Esophagus squamous epithelium (tissue), 5 donors: ENCODE measurements around the gene PPIP5K1. TPM values are rescaled to one million over a fixed set of nuclear protein-coding genes. Genes with fewer than 3 reads are reported as not detected.

Experiments
- DNase-seq: peaks from one replicate; lab custom pipeline; 2025; lab: John Stamatoyannopoulos, UW
- H3K27ac ChIP-seq, 4 donors: fragments of 200-600 bp; sonication (generic); one replicate each; pipeline ENCODE4 v1.5.1; 2016 to 2019; ENCODE audit warnings: mild to moderate bottlenecking in 1 of 4
- H3K27me3 ChIP-seq, 4 donors: fragments of 200-600 bp; sonication (generic); 1 replicate in 3 of 4; 2 replicates in 1 of 4; pipeline versions ENCODE4 v1.5.1 to v1.6.0; 2017 to 2021; ENCODE audit warnings: antibody characterized with exemption in 1 of 4
- H3K36me3 ChIP-seq, 3 donors: fragments of 200-600 bp; sonication (generic); one replicate each; pipeline ENCODE4 v1.5.1; 2016 to 2019
- H3K4me1 ChIP-seq, 3 donors: fragments of 200-600 bp; sonication (generic); one replicate each; pipeline ENCODE4 v1.5.1; 2017 to 2019
- H3K4me3 ChIP-seq, 4 donors: fragments of 200-600 bp; sonication (generic); 1 replicate in 3 of 4; 2 replicates in 1 of 4; pipeline ENCODE4 v1.5.1; 2016 to 2019; ENCODE audit warnings: mild to moderate bottlenecking in 2 of 4, moderate library complexity in 1 of 4
- H3K9me3 ChIP-seq, 3 donors: fragments of 200-600 bp; sonication (generic); one replicate each; pipeline ENCODE4 v1.5.1; 2016 to 2019
- CTCF ChIP-seq, 6 experiments: fragments of 450-650 bp in 4 of 6; fragments of 200-600 bp in 2 of 6; sonication (generic) in 2 of 6; IDR thresholded peaks; one replicate each; pipeline ENCODE4 v1.5.1; 2016 to 2019; ENCODE audit warnings: antibody characterized with exemption in 6 of 6, mild to moderate bottlenecking in 4 of 6, moderate library complexity in 4 of 6
- POLR2A ChIP-seq, 4 donors: fragments of 450-650 bp; IDR thresholded peaks; one replicate each; pipeline ENCODE4 v1.6.1; 2017; ENCODE audit warnings: antibody characterized with exemption in 4 of 4, mild to moderate bottlenecking in 4 of 4, moderate library complexity in 3 of 4
- WGBS, 2 donors: methylation state at CpG; one replicate each; pipeline ENCODE4 v1.1.5; 2018; 5-methylcytosine and 5-hydroxymethylcytosine counted together
- intact Hi-C: fragments of 100-400 bp; cut with DNase I; formaldehyde crosslinking; loops from one replicate; pipeline ENCODE4 v1.15.0; 2022
- small RNA-seq, 4 donors: library from RNA; depleted of rRNA; stranded (forward); fragments of <200 nt; gene quantifications; one replicate each; pipeline ENCODE3, GENCODE V24; 2016
- total RNA-seq, 4 donors: library from RNA; depleted of rRNA; stranded (reverse); fragments of >200 nt; gene quantifications; one replicate each; pipeline ENCODE4 v1.1.0, GENCODE V29; 2016
- donor health status: DM: yes; HTN: yes; CAD: no.

The PPIP5K1 gene
- total RNA-seq, 4 donors from 2014 or later, result 21.4 to 33.0 (median 26.7) TPM

GRCh38 chr15:43489191-43489590, 100.8 kb downstream of the PPIP5K1 start:
- no peak for DNase-seq
- Histone ChIP-seq H3K27ac (no peak overlapping the region), H3K4me3 (no peak overlapping the region), H3K4me1 (peaks cover 11 to 29% (median 12%) of the 10 kb centered on the region in 3 donors), H3K9me3 (no peaks in the 10 kb centered on the region), H3K27me3 (no peaks in the 10 kb centered on the region), H3K36me3 (peaks cover 0 to 59% (median 10%) of the 10 kb centered on the region in 3 donors)
- TF ChIP-seq POLR2A (IDR thresholded peaks at IDR 0.05), result no peak
- TF ChIP-seq CTCF (IDR thresholded peaks at IDR 0.05), result no peak
- 7 to 20% methylated on average over 1 of the region's 1 CpG for WGBS, 2 donors
- intact Hi-C loops, result no loop called here

GRCh38 chr15:43488790-43489189, 101.2 kb downstream of the PPIP5K1 start:
- H3K4me3 ChIP-seq, result no peak overlapping the region

GRCh38 chr15:43487271-43487895, 102.6 kb downstream of the PPIP5K1 start:
- Histone ChIP-seq H3K4me3 (no peak overlapping the region), H3K4me1 (peaks cover 3 to 20% (median 6%) of the 10 kb centered on the region in 3 donors), H3K27me3 (no peaks in the 10 kb centered on the region), H3K9me3 (no peaks in the 10 kb centered on the region), H3K27ac (no peak overlapping the region), H3K36me3 (peaks cover 0 to 64% (median 10%) of the 10 kb centered on the region in 3 donors)
- no peak for DNase-seq
- TF ChIP-seq CTCF (IDR thresholded peaks at IDR 0.05), result no peak
- TF ChIP-seq POLR2A (IDR thresholded peaks at IDR 0.05), result no peak
- WGBS, 2 donors, result 81 to 86% methylated on average over 6 of the region's 6 CpGs
- intact Hi-C loops, result no loop called here

More at GRCh38 chr15:43488790-43489189, 101.2 kb downstream of the PPIP5K1 start:
- TF ChIP-seq POLR2A (IDR thresholded peaks at IDR 0.05), result no peak
- TF ChIP-seq CTCF (IDR thresholded peaks at IDR 0.05), result no peak
- Histone ChIP-seq H3K27ac (no peak overlapping the region), H3K27me3 (no peaks in the 10 kb centered on the region), H3K36me3 (peaks cover 0 to 59% (median 10%) of the 10 kb centered on the region in 3 donors), H3K4me1 (peaks cover 11 to 28% (median 12%) of the 10 kb centered on the region in 3 donors), H3K9me3 (no peaks in the 10 kb centered on the region)
- no peak for DNase-seq
- 90 to 94% methylated on average over 3 of the region's 3 CpGs for WGBS, 2 donors
- intact Hi-C loops, result no loop called here

- intact Hi-C loops, result no loop called here
- no peak overlapping the region for H3K27ac ChIP-seq
- TF ChIP-seq CTCF (IDR thresholded peaks at IDR 0.05) (no peak), POLR2A (IDR thresholded peaks at IDR 0.05) (no peak)
- WGBS, 2 donors, result 91 to 92% methylated on average over 2 of the region's 2 CpGs
- no peak overlapping the region for H3K4me3 ChIP-seq
- no peaks in the 10 kb centered on the region for H3K27me3 ChIP-seq
- peaks cover 0 to 74% (median 17%) of the 10 kb centered on the region in 3 donors for H3K36me3 ChIP-seq
- H3K9me3 ChIP-seq, result no peaks in the 10 kb centered on the region
- DNase-seq, result no peak
- peaks cover 0 to 8% (median 0%) of the 10 kb centered on the region in 3 donors for H3K4me1 ChIP-seq
These were observed 105.6 kb downstream of the PPIP5K1 start for GRCh38 chr15:43484455-43484854.

Small RNA genes within 50 kb of the gene (small RNA-seq; reads per million reads assigned to genes)
- 0 reads per million in 4 donors for gene RNU6-554P
- gene RNU6-610P, result 0 reads per million in 4 donors

Other genes starting within 250 kb of the PPIP5K1 start
- gene ZSCAN29, start 219.2 kb downstream of the PPIP5K1 start, total RNA-seq, result 10 to 100 TPM; 11.1 to 30.4 (median 19.1) TPM
- 10 to 100 TPM; 12.7 to 21.2 (median 20.8) TPM for gene TUBGCP4, start 219.1 kb downstream of the PPIP5K1 start, total RNA-seq
- 10 to 100 TPM; 11.9 to 27.6 (median 20.6) TPM for gene TP53BP1, start 97.1 kb downstream of the PPIP5K1 start, total RNA-seq
- 1 to 10 TPM in 2 of 4 donors, under 1 TPM in 2; 0.53 to 5.9 (median 2.3) TPM for gene MAP1A, start 72.6 kb downstream of the PPIP5K1 start, total RNA-seq
- gene CKMT1B, start 3.8 kb upstream of the PPIP5K1 start, total RNA-seq, result 100 to 1,000 TPM in 2 of 4 donors, 10 to 100 TPM in 2; 60.7 to 159 (median 87.4) TPM
- gene STRC, start 28.6 kb upstream of the PPIP5K1 start, total RNA-seq, result 1 to 10 TPM in 1 of 4 donors, under 1 TPM in 1, not detected in 2; 0.03 to 1.1 TPM
- 1 to 10 TPM in 3 of 4 donors, not detected in 1; 2.4 to 3.8 (median 2.7) TPM for gene CATSPER2, start 58.6 kb upstream of the PPIP5K1 start, total RNA-seq
- gene CKMT1A, start 103.7 kb upstream of the PPIP5K1 start, total RNA-seq, result 100 to 1,000 TPM in 2 of 4 donors, 10 to 100 TPM in 2; 53.1 to 128 (median 93.6) TPM
- 100 to 1,000 TPM in 3 of 4 donors, 10 to 100 TPM in 1; 74.6 to 155 (median 129) TPM for gene PDIA3, start 156.2 kb upstream of the PPIP5K1 start, total RNA-seq
- 10 to 100 TPM; 16.9 to 40.4 (median 29.9) TPM for gene ELL3, start 186.8 kb upstream of the PPIP5K1 start, total RNA-seq
- 100 to 1,000 TPM; 520 to 903 (median 765) TPM for gene SERF2, start 202.1 kb upstream of the PPIP5K1 start, total RNA-seq
- under 1 TPM in 1 of 4 donors, not detected in 3; 0.19 TPM for gene SERINC4, start 210.0 kb upstream of the PPIP5K1 start, total RNA-seq
- 1 to 10 TPM; 2.0 to 9.3 (median 5.8) TPM for gene HYPK, start 210.4 kb upstream of the PPIP5K1 start, total RNA-seq
- 10 to 100 TPM; 14.5 to 21.6 (median 18.4) TPM for gene MFAP1, start 234.5 kb upstream of the PPIP5K1 start, total RNA-seq
- gene WDR76, start 236.8 kb upstream of the PPIP5K1 start, total RNA-seq, result 10 to 100 TPM in 2 of 4 donors, 1 to 10 TPM in 2; 4.6 to 15.8 (median 10.3) TPM